ENCODE results near the gene CACTIN.
"Not testable (repeated sequence)": the region's sequence is repeated elsewhere in the genome, so short reads cannot be mapped to it uniquely, and the experiment has no call there.

CACTIN gene

GRCh38 chr19:3661284-3662238 lies 35.0 kb upstream of the CACTIN start:
- no peak for DNase-seq

- DNase-seq: no peak
These were observed 34.1 kb upstream of the CACTIN start for GRCh38 chr19:3660493-3661219.

GRCh38 chr19:3659746-3660112 lies 33.1 kb upstream of the CACTIN start:
- no peak for DNase-seq

GRCh38 chr19:3658870-3659745 lies 32.5 kb upstream of the CACTIN start:
- no peak for DNase-seq

- DNase-seq: no peak
These were observed 31.6 kb upstream of the CACTIN start for GRCh38 chr19:3658004-3658869.

- no peak for DNase-seq
These were observed 30.8 kb upstream of the CACTIN start for GRCh38 chr19:3657395-3657769.

- no peak for DNase-seq
These were observed 30.3 kb upstream of the CACTIN start for GRCh38 chr19:3656747-3657394.

- DNase-seq: no peak
These were observed 29.6 kb upstream of the CACTIN start for GRCh38 chr19:3656073-3656746.

GRCh38 chr19:3655402-3656072 lies 28.9 kb upstream of the CACTIN start:
- DNase-seq: no peak

GRCh38 chr19:3653865-3654513 lies 27.4 kb upstream of the CACTIN start:
- no peak for DNase-seq

- no peak for DNase-seq
These were observed 26.6 kb upstream of the CACTIN start for GRCh38 chr19:3653081-3653795.

- DNase-seq: no peak
These were observed 25.8 kb upstream of the CACTIN start for GRCh38 chr19:3652422-3652821.

GRCh38 chr19:3651684-3652083 lies 25.1 kb upstream of the CACTIN start:
- DNase-seq: no peak

- DNase-seq: no peak
These were observed 23.3 kb upstream of the CACTIN start for GRCh38 chr19:3649888-3650287.

- no peak for DNase-seq
These were observed 21.7 kb upstream of the CACTIN start for GRCh38 chr19:3648037-3648905.

GRCh38 chr19:3647102-3647501 lies 20.5 kb upstream of the CACTIN start:
- DNase-seq: not testable (repeated sequence)

- no peak for DNase-seq
These were observed 19.9 kb upstream of the CACTIN start for GRCh38 chr19:3646336-3647092.
